WERI-Rb-1 (cell line): ENCODE results near the gene TMEM138.

Experiments used
- DNase-seq: peaks from one replicate; pipeline ENCODE4 v3.0.0-alpha.2; 2020
- H3K27ac ChIP-seq: fragments of 250-450 bp; sonication (Bioruptor Pico); 2 replicates; pipeline ENCODE4 v1.5.1; 2020; ENCODE audit warnings: mild to moderate bottlenecking, moderate library complexity
- H3K27me3 ChIP-seq: fragments of 250-450 bp; sonication (Bioruptor Pico); 2 replicates; pipeline ENCODE4 v1.5.1; 2021; ENCODE audit warnings: mild to moderate bottlenecking, low read depth, moderate library complexity; ENCODE audit not compliant: insufficient read depth, severe bottlenecking
- H3K36me3 ChIP-seq: fragments of 250-450 bp; sonication (Bioruptor Pico); 2 replicates; pipeline ENCODE4 v1.5.1; 2020; ENCODE audit warnings: mild to moderate bottlenecking, moderate library complexity
- H3K4me3 ChIP-seq: 2 replicates; pipeline ENCODE4 v1.5.1; 2011; ENCODE audit warnings: low read depth, mild to moderate bottlenecking, control low read depth, low read length
- H3K9me3 ChIP-seq: fragments of 250-450 bp; sonication (Bioruptor Pico); 2 replicates; pipeline ENCODE4 v1.5.1; 2021; ENCODE audit warnings: mild to moderate bottlenecking, moderate library complexity; ENCODE audit not compliant: severe bottlenecking
- TF ChIP-seq, protein P1 (sequence below): IDR thresholded peaks from 2 replicates; pipeline ENCODE4 v1.5.1; 2011; ENCODE audit warnings: low read depth, mild to moderate bottlenecking, control low read depth, inconsistent platforms, low read length

Gene TMEM138

GRCh38 chr11:61350336-61350735 is 11.8 kb upstream of the TMEM138 start:
- TF ChIP-seq, protein P1, sequence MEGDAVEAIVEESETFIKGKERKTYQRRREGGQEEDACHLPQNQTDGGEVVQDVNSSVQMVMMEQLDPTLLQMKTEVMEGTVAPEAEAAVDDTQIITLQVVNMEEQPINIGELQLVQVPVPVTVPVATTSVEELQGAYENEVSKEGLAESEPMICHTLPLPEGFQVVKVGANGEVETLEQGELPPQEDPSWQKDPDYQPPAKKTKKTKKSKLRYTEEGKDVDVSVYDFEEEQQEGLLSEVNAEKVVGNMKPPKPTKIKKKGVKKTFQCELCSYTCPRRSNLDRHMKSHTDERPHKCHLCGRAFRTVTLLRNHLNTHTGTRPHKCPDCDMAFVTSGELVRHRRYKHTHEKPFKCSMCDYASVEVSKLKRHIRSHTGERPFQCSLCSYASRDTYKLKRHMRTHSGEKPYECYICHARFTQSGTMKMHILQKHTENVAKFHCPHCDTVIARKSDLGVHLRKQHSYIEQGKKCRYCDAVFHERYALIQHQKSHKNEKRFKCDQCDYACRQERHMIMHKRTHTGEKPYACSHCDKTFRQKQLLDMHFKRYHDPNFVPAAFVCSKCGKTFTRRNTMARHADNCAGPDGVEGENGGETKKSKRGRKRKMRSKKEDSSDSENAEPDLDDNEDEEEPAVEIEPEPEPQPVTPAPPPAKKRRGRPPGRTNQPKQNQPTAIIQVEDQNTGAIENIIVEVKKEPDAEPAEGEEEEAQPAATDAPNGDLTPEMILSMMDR: no peak
- DNase-seq: no peak
- Histone ChIP-seq H3K36me3 (no peaks in the 10 kb centered on the region), H3K9me3 (no peaks in the 10 kb centered on the region), H3K27me3 (no peaks in the 10 kb centered on the region), H3K4me3 (no peak overlapping the region), H3K27ac (no peak overlapping the region)

DNA sequence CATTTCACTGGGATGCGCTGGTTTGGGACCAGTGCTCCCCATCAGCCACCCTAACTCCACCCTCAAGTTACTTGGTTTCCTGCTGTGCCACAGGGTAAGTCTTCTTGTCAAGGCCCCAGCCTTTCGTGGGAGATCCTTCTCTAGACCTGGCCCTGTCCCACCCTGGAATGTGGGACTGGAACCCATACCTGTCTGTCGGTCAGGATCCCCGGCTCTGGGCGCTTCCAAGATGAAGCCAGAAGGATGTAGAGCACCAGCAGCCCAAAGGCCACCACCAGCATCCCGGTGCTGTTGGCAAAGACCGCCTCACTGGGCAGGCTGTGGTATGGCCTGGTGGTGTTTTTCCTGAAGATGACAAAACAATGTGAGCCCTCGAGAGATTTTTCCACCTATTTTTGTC is 11.4 kb upstream of the TMEM138 start:
- TF ChIP-seq, protein P1: no peak
- H3K27ac ChIP-seq: no peak overlapping the region
- no peaks in the 10 kb centered on the region for H3K36me3 ChIP-seq
- H3K4me3 ChIP-seq: no peak overlapping the region
- no peaks in the 10 kb centered on the region for H3K9me3 ChIP-seq
- H3K27me3 ChIP-seq: no peaks in the 10 kb centered on the region
- DNase-seq: no peak

DNA sequence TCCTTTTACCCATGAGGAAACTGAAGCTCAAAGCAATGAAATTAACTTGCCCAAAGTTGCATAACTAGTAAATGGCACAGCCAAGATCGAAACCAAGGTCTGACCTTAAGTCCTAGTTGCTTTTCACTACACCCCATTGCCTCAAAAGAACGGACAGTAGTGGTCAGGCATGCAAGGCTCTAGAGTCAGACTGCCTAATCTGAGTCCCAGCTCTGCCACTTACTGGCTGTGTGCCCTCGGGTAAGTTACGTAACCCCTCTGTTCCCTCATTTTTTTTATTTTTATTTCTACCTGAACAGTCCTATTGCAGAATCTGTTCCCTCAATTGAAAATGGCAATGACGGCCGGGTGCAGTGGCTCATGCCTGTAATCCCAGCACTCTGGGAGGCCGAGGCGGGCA is 10.1 kb upstream of the TMEM138 start:
- Histone ChIP-seq H3K27ac (no peak overlapping the region), H3K4me3 (no peak overlapping the region), H3K27me3 (no peaks in the 10 kb centered on the region), H3K9me3 (no peaks in the 10 kb centered on the region), H3K36me3 (no peaks in the 10 kb centered on the region)
- no peak for DNase-seq
- TF ChIP-seq, protein P1: no peak

DNA sequence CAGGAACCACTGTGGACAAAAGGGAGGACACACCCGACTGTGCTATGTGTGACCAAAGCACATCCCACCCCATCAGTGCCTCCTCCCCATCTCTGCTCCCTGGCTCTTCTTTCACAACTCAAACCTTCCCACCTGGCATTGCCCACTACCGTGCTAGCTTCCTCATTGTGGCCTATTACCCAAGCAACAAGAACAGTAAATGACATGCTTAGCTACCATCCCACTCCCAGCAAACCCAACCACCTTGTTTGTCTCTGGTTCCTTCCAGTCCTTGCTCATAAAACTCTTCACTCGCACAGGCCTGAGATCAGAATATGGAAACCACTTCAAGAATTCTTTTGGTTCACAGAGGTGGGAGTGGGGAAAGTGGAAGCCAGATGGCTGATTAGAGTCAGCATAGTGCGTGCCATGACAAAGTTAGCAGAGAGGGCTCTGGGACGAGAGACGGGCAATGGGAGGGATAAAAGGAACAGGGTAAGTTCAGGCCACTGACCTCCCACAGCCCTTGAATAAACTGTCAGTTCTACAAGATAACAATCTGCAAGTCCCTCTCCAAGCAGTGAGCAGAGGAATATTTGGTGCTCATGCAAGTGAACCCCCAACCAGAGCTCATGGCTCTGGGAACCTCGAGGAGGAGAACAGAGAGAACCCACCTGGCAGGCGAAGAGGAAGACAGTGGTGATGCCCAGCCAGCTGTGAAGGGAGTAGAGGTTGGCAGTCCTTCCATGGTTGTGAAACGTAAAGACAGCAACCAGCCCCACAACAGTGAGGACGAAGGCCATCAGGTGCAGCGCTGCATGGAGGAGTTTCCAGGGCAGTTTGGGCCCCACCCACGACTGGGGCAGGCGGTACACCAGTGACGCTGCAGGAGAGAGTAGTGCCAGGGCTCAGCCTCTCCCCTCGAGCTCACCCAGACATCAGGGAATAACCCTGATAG is 8.8 kb upstream of the TMEM138 start:
- Histone ChIP-seq H3K9me3 (no peaks in the 10 kb centered on the region), H3K27ac (no peak overlapping the region), H3K27me3 (no peaks in the 10 kb centered on the region), H3K36me3 (no peaks in the 10 kb centered on the region), H3K4me3 (no peak overlapping the region)
- no peak for DNase-seq
- TF ChIP-seq, protein P1: no peak

GRCh38 chr11:61354208-61354607 is 8.0 kb upstream of the TMEM138 start:
- DNase-seq: no peak
- Histone ChIP-seq H3K4me3 (no peak overlapping the region), H3K36me3 (no peaks in the 10 kb centered on the region), H3K27me3 (no peaks in the 10 kb centered on the region), H3K27ac (no peak overlapping the region), H3K9me3 (no peaks in the 10 kb centered on the region)
- TF ChIP-seq, protein P1: no peak
